ENCODE measurements around the gene MORN3.

Gene MORN3

DNA sequence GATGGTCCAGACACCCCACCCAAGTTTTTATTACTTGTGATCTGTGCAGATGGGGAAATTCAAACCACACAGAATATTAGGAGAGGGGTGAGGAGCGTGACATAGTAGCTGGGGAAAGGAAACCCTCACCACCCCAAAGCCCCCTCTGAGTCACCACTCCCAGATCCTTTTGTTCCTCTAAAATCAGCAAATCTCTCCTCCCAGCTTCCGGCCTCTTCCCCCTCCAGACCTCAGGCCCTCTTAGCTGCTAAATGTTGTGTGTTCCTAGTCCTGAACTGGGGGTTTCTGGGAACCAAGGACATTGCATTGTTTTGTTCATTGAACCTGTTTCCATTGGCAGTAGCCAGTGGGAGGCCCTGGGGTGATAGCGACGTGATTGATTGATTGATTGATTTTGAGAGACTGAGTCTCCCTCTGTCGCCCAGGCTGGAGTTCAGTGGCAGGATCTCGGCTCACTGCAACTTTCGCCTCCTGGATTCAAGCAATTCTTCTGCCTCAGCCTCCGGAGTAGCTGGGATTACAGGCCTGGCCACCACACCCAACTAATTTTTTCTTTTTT lies 49.0 kb downstream of the MORN3 start:
- TF ChIP-seq ZFX (IDR thresholded peaks at IDR 0.05): no peak
- TF ChIP-seq, protein P1, sequence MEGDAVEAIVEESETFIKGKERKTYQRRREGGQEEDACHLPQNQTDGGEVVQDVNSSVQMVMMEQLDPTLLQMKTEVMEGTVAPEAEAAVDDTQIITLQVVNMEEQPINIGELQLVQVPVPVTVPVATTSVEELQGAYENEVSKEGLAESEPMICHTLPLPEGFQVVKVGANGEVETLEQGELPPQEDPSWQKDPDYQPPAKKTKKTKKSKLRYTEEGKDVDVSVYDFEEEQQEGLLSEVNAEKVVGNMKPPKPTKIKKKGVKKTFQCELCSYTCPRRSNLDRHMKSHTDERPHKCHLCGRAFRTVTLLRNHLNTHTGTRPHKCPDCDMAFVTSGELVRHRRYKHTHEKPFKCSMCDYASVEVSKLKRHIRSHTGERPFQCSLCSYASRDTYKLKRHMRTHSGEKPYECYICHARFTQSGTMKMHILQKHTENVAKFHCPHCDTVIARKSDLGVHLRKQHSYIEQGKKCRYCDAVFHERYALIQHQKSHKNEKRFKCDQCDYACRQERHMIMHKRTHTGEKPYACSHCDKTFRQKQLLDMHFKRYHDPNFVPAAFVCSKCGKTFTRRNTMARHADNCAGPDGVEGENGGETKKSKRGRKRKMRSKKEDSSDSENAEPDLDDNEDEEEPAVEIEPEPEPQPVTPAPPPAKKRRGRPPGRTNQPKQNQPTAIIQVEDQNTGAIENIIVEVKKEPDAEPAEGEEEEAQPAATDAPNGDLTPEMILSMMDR (conservative IDR thresholded peaks at IDR 0.05): no peak
- no peak overlapping the region for H3K27ac ChIP-seq

DNA sequence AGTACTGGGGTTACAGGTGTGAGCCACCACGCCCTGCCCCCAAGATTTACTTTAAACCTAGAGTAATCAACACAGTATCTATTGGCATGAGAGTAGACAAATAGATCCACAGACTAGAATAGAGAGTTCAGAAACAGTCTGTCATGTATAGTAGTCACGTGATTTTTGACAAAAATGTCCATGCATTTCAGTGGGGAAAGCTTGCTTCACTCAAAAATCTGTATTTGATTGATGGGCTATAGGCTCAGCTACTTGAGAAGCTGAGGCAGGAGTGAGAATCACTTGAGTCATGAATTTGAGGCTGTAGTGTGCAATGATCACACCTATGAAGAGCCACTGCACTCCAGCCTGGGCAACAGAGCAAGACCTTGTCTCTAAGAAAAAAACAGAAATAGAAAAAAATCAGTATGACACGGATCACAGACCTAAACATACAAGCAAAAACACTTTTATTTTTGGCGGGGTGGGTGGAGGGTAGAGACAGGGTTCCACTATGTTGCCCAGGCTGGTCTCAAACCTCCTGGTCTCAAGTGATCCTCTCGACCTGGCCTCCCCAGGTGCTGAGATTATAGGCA lies 50.7 kb downstream of the MORN3 start:
- no peak overlapping the region for H3K27ac ChIP-seq
- TF ChIP-seq, protein P1 (conservative IDR thresholded peaks at IDR 0.05): no peak
- no peak for TF ChIP-seq ZFX (IDR thresholded peaks at IDR 0.05)

DNA sequence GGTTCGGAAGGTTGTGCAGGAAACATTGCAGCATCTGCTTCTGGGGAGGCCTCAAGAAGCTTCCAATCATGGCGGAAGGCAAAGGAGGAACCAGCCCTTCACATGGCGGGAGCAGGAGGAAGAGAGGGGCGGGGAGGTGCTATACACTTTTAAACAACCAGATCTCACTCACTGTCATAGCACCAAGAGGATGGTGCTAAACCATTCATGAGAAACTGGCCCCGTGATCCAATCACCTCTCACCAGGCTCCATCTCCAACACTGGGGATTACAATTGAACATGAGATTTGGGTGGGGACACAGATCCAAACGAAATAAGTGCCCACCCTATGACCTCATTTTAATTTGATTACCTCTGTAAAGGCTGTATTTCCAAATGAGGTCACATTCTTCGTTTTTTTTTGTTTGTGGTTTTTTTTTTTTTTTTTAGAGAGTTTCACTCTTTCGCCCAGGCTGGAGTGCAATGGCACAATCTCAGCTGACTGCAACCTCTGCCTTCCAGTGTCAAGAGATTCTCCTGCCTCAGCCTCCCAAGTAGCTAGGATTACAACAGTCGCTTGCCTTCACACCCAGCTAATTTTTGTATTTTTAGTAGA lies 54.5 kb downstream of the MORN3 start:
- no peak overlapping the region for H3K27ac ChIP-seq
- TF ChIP-seq, protein P1 (conservative IDR thresholded peaks at IDR 0.05): no peak
- no peak for TF ChIP-seq ZFX (IDR thresholded peaks at IDR 0.05)

DNA sequence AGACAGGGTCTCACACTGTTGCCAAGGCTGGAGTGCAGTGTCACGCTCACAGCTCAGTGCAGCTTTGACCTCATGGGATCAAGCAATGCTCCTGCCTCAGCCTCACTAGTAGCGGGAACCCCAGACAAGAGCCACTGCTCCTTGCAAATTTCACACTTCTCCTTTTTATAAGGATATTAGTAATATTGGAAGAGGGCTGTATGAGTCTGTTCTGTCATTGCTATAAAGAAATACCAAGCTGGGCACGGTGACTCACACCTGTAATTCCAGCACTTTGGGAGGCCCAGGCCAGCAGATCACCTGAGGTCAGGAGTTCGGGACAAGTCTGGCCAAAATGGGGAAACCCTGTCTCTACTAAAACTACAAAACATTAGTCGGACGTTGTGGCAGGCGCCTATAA lies 56.0 kb downstream of the MORN3 start:
- H3K27ac ChIP-seq: no peak overlapping the region
- no peak for TF ChIP-seq ZFX (IDR thresholded peaks at IDR 0.05)
- TF ChIP-seq, protein P1 (conservative IDR thresholded peaks at IDR 0.05): no peak

DNA sequence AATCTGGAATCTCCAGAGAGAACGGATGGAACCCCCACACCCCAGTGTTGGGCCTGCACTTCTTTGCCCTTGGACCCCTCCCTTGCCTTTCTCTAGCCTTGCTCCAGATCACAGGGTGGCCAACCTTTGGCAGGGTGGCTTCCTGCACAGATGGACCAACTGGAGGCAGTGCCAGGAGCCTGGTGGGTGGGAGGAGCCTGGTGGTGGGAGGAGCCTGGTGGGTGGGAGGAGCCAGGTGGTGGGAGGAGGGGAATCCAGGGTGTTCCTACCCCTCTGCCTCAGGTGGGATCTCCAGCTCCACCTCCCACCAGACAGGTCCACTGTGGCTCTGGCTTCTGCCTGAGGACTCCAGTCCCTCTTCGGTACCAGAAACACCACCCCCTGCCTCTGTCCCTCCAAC lies 58.1 kb downstream of the MORN3 start:
- H3K27ac ChIP-seq: no peak overlapping the region
- TF ChIP-seq ZFX (IDR thresholded peaks at IDR 0.05): no peak
- TF ChIP-seq, protein P1 (conservative IDR thresholded peaks at IDR 0.05): no peak

DNA sequence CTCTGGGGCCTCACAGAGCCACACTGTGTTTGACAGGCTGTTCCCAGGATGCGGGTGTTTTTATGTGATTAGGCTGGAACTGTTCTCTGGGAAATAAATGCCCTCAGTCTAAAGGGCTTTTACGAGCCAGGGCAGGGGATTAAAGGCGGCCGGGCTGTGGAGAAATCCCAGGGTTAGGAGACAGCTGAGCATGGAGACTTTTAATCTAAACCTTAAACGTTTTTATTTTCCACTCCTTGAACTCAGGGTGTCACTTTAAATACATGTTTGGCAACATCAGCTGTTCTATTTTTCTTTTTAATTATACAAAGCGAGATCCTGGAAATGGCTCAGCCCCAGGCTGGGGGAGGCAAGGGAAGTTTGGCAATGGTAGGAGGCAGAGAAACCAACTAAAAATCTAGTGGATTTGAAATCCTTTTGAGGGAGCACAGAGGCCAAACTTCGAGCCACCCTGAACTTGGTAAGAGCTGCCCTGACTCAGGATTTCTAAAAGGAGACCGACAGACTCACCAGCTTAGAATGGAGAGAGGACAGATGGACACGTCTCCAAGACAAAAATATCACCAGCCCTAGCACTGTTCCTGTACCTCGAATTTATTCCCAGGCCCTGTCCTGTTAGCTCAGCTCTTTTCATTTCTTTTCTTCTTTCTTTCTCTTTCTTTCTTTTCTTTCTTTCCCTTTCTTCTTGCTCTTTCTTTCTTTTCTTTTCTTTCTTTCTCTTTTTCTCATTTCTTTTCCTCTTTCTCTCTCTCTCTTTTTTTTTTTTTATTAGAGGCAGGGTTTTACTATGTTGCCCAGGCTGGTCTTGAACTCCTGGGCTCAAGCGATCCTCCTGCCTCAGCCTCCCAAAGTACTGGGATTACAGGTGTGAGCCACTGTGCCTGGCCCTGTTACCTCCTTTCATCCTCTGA lies 59.0 kb downstream of the MORN3 start:
- H3K27ac ChIP-seq: no peak overlapping the region
- TF ChIP-seq ZFX (IDR thresholded peaks at IDR 0.05): no peak
- TF ChIP-seq, protein P1 (conservative IDR thresholded peaks at IDR 0.05): no peak

DNA sequence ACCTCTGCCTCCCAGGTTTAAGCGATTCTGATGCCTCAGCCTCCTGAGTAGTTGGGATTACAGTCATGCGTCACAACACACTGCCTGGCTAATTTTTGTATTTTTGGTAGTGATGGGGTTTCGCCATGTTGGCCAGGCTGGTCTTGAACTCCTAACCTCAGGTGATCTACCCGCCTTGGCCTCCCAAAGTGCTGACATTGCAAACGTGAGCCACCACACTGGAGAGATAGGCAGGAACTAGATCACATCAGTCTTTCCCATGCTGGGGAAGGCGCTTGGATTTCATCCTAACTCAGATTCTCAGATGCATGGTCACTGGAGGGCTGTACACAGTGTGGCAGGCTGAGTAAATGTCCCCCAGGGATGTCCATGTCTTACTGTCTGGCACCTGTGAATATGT lies 61.2 kb downstream of the MORN3 start:
- no peak for TF ChIP-seq ZFX (IDR thresholded peaks at IDR 0.05)
- TF ChIP-seq, protein P1 (conservative IDR thresholded peaks at IDR 0.05): no peak

More for the DNA sequence above, 61.2 kb downstream of the MORN3 start:
- no peak overlapping the region for H3K27ac ChIP-seq

All from C4-2B (cell line).